Renal cortical epithelial cell (primary cell): ENCODE results near the gene RADIL. TPM values are rescaled to one million over a fixed set of nuclear protein-coding genes. Genes with fewer than 3 reads are reported as not detected.

Experiments used
- DNase-seq: peaks from one replicate; pipeline ENCODE4 v3.0.0-alpha.2; 2011; ENCODE audit warnings: low read depth
- total RNA-seq: library from RNA; depleted of rRNA; stranded (reverse); fragments of >200 nt; gene quantifications from 2 replicates; pipeline ENCODE4 v1.2.3, GENCODE V29; 2014

RADIL gene
- total RNA-seq, 1 donor from 2014 or later = not detected

DNA sequence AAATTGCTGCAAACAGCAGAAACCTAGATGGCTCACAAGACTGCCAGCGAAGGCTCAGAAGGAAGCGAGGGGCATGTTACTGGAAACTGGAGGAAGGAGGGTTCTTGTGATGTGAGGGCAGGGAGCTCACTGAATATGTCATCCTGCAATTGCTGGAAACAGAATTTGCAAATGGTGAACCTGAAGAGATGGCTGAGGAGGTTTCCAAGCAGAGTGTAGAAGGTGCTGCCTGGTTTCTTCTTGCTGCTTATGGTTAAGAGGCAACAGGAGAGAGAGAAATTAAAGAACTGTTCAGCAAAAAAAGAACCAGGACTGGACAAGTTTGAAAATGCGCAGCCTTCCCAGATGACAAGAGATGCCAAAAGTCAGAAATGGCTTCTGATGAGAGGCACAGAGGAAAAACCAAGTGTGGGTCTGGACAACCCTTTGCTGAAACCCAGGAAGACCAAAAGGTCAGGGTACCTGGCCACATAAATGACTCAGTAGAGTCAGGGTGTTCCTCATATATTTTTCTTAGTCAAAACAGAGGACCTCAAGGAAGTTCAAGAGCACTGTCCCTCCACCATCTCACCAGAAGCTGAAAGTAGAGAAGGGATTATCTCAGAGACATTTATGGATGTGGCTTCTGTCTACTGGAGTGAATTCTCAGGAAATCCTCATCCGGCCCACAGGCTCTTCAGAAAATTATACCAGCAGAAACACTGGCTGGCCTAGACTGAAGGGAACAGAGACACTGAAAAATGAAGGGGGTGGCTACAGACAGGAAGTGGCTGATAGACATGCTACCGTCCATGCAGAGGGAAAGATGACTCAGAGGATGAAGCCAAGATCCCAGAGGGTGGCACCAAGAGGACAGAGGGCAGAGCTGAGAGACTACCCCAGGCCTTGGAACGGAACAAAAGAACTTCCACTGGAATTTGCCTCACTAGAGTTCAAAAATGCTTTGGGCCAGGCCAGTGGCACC lies 31.8 kb downstream of the RADIL start:
- no peak for DNase-seq

DNA sequence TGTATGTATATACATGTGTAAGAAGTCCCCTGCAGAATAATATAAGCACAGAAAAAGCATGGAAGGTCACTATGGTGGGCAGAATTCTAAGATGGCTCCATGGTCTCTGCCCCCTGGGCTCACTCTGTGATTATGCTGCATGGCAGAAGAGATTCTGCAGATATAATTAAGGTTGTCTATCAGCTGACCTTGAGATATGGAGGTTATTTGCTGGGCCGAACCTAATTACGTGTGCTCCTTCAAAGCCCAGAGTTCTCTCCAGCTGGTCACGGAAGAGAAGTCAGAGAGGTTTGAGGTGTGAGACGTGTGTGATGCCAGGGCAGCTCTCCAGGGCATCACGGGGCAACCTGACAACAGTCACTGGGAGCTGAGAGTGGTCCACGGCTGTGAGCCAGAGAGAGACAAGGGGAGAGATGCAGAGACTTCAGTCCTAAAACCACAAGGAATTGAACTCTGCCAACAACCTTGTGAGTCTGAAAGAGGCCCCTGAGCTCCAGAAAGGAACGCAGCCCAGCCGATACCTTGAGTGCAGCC lies 33.2 kb downstream of the RADIL start:
- no peak for DNase-seq

DNA sequence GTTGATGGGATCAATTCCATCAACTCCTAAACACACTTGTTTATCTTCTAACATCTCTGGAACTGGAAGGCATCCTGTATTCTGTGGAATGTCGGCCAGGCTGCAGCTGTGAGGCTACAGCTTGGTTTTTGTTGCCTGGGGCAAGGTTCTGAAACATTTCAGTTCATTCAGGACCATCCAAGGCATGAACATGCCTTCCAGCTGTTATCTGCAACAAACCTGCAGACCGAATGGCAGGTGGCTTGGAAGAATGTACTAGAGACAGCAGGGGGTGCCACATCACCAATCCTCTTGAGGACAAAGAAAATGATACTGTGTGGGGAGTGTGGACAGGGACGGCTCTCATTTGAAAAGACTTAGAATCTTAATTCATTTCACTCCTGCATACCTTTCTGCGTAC lies 34.1 kb downstream of the RADIL start:
- peak; percentile 11 for DNase-seq

DNA sequence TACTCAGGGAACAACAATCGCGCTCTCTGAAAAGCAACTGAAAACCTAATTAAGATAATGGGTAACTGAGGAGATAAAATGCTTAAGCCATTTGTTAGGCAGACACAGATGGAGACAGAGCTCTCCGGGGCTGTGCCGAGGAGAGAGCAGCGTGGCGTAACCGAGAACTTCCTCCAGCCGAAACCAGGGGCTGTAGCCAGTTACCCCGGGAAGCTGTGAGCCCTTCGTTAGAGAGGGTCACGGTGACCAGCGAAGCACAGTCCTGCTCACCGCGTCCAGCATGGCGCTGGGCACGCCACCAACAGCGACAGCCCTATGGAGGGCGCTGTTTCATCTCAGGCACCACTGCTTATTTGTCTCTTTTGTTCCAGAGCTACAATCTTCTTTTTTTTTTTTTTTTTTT lies 37.8 kb downstream of the RADIL start:
- no peak for DNase-seq

DNA sequence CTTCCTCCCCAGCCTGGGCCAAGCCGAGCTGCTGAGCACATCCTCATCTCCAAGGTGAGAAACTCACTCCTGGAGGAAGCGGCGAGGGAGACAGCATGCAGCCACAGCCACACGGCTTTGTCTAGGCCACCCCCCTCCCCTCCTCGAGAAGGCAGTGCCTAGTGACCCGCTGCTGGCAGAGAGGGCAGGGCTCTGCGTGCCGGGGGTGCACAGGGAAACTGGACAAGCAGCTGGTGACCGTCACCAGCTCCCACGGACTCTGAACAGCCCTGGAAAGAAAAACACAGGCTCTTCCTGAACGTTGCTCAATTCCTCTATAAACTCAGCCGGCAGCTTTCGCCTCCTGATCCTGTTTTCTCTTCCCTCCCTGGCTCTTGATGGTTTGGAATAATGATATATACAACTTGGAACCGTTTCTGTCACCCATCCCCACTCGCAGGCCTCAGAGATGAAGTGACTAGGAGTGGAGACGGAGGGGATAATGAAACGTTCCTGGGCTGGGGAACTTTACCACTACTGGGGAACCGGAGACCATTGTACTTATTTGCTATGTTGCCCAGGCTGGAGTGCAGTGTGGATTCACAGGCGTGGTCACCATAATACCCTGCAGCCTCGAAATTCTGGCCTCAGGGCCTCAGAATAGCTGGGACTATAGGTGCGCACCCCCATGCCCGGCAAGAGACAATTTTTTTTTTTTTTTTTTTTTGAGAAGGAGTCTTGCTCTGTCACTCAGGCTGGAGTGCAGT lies 41.0 kb downstream of the RADIL start:
- no peak for DNase-seq

DNA sequence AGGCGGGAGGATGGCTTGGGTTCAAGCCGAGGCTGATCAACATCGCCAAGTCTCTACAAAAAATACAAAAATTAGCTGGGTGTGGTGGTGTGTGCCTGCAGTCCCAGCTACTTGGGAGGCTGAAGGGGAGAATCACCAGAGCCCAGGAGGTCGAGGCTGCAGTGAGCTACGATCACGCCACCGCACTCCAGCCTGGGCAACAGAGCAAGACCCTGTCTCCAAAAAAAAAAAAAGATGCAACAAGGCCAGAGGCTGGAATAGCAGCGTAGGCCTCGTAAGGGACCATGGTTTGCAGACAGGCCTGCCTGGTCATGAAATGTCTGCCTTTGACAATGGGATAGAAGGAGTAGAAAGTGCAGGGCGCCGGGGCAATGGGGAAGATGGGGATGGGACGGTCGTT lies 41.7 kb downstream of the RADIL start:
- DNase-seq = no peak

DNA sequence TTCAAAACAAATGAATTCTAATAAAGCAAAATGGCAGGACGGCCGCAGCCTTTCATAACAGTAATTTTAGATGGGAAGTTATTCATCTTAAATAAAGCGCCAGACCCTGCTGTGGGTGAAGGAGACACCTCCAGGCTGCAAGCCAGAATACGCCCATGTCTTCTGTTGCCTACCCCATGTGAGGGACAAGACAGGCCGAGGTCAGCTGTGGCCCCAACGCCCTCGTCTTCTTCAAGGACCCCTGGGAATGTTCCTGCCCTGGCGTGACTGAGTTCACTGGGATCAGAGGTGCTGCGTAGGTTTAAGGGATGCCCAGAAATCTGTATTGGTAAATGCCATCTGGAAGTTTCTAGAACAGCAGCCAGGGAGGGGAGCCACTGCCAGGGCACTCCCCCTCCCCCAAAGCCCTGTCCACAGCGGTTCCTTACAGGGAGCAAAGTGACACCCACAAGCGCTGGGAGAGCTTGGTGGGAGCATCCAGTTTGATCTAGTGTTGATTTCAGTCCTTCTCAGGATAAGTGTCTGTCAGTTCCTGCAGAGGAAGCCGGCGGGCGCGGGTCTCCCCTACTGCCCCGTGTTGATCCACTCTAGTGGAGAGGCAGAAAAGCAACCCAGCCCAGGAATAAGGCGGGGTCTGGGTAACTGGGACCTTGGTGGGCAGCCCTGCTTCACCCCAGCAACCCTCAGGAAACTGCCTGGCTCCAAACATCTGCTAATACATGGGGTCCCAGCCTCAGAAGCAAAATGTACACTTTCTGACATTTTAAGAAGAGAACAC lies 42.3 kb downstream of the RADIL start:
- no peak for DNase-seq

DNA sequence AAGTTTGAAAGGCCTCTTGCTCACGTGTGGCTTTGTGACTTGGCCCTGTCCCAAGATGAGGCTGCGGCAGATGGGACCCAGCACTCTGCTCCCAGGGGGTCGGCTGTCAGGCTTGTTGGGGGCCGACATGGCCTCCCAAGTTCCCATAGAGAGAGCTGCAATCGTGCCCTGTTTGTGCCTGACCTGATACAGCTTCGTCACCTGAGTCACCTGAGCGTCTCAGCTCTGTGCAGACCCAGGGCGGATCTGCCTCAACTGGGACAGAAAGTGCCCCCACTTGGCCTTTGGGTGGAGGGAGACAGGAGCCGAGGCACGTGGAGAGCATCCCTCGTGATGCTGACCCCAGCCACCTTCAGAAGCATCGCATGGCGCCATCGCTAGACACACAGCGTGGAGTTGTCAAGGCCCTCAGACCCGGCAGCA lies 43.4 kb downstream of the RADIL start:
- no peak for DNase-seq

DNA sequence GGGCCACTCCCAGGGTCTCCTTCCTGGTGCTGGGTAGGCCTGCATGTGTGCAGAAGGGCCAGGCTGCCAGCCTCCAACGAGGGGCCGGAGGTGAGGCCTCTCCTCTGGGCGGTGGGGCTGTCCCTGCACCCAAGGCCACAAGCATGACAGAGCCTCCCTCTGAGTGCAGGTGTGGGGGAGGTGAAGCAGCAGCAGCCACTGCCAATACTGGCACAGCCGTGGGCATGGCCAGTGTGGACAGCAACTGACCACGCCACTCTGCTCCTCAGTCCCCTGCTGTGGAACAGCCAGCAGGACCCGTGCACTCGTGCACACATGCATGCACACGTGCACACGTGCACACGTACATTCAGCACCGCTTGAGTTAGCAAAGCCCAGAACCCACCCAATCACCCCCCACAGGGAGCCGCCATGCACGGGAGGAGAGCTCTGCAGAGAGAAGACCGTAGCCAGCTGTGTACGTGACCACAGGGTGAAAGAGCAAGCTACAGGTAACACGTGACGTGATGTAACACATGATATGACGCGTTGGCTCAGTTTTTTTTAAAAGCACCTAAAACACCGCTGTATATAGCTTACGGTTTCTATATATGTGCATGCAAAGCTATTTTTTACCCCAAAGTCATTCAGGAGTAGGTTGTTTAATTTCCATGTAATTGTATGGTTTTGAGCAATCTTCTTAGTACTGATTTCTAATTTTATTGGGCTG lies 44.7 kb downstream of the RADIL start:
- no peak for DNase-seq

DNA sequence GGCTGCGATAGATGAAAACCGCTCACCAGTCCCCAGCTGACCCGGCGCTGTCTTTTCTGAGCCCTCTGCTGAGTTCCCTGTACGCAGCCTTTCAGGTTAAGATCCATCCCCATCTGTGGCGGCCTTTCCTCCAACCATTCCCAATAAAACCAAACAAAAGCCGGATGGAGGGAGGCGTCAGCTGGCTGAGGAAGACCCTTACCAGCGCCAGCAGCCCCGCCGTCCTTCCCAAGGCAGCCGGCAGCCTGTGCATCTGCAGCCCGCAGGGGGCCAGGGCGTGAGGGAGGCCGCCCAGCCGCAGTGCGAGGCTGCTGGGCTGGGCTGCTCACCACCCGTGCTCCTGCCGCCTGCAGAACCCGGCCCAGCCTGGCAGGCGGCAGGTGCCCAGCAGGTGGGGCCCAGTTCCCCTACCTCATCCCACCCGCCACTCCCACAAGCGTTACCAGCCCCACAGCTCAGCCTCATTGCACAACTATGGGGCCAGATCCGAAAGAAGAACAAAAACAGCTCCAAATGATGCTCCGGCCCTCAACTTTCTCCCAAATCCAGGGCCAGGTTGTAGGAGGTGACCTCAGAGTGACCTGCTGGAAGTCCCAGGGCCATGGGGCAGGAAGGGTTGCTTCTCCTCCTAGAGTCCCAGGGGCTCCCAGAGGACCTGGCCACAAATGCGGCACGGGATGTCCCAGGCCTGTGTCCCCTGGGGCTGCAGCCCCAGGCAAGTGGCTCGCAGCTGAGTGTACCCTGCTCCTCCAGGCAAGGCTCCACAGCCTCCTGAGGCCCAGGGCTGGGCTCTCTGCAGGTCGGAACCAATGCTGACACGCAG lies 45.5 kb downstream of the RADIL start:
- no peak for DNase-seq

DNA sequence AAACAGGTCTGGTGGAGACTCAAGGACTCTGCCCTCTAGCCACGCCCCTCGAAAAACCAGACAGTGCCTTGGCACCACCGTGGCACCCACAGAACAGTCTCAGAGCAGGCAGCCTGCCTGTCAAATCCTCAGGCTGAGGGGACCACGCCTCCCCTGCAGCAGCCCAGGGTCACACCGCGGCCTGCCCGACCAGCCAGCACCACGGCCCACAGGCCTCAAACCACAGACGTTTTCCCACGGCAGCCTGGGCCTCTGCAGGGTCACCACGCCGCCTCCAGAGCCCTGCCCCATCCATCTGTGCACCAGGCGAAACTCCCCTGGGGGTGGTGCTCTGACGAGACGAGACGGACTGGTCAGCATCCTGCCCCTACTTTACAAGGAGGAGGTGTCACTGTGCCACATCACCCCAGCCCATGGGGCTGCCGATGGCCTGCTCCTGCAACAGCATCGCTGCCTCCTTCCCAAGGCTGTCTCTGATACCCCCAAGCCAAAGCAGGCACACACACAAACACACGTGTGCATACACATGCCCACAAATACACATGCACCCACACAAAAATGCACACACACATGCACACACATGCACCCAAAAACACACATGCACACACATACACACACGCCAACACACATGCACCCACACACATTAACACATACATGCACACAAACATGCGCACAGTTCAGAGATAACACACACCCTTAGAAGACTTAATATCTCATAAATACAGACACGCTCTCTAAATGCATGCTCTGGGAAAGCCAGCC lies 46.3 kb downstream of the RADIL start:
- no peak for DNase-seq

DNA sequence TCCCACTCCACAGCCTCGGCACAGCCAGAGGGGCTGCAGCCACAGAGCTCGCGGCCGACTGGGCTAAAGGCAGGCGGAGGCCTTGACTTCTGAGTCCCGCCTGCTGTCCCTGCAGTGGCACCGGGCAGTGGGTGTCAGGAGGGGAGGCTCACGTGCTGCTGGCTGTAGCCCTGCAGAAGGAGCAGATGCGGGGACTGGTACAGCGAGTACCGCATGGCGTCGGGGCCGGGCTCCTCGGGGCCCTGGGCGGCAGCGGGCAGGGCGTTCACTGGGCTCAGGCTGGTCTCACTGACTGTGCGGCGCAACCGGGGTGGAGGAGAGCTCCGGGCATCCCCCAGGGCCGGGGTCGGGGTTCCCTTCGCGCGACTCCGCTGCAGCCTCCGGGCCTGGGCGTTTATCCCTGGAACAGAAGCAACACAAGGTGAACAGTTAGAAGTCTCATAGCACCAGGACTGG lies 47.3 kb downstream of the RADIL start:
- no peak for DNase-seq

DNA sequence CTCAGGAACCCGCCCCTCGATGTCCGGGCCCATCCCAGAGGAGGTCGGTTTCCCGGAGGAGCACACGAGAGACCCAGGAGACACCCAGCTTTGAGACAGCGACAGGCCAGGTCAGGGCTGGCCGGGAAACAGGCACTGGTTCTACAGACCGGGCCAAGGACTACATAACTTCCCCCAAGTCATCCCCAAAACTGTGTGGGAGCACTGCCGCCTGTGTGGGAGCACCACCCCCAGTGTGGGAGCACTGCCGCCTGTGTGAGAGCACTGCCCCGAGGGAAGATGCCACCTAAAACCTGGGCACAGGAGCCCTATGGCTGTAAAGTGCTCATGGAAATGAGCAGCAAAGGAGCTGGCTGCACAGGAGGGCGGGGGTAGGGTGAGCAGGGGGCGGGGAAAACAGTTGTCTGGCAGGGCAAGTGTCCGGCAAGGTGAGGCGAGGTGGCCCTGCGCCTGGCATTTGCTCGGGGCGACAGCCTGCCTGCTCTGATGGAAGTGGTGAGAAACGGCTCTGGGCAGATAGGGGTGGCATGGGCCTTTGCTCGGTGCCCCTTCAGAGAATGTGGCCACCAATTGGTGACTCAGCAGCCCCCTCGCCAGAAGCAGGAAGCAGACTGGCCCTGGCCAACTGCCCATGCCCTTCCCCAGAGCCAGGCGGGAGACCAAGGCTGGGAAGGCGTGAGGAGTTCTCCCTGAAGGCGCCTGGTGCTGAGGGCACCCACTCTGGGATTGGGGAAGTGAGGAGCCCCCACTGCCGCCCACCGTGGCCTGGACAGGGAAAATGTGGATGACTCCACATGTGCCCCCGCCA lies 47.9 kb downstream of the RADIL start:
- DNase-seq = no peak

DNA sequence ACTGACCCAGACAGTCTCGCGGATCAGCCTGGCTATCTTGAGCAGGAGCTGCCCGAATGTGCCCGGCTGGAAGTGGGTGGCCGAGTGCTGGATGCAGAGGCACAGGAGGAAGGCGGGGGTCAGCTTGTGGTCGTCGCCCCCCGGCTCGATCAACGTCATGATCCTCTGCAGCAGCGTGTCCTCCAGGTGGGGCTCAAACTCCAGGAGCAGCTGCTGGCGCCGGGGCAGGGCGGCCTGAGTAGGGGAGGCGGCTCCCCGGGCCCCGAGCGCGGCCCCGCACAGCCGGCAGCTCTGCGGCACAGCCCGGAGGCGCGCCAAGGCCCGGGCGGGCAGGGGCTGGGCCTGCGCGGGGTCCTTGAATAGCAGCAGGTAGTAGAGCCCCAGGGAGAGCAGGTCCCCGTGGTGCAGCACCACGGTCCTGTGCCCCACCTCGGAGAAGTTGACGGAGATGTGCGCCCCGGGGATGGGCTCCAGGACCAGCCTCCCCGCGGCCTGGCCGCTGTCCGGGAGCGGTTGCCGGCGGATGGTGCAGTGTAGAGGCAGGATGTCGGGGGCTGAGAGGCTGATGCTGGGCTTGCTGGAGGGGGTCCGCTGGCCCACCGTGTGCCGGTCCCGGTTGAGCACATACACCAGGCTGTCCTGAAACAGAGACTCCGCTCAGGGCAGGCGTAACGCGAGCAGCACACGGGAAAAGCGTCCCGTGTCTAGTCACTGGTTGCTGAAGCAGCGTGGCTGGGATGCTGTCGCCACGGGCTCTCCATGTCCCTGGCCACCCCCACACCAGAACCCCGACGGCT lies 48.7 kb downstream of the RADIL start:
- no peak for DNase-seq

DNA sequence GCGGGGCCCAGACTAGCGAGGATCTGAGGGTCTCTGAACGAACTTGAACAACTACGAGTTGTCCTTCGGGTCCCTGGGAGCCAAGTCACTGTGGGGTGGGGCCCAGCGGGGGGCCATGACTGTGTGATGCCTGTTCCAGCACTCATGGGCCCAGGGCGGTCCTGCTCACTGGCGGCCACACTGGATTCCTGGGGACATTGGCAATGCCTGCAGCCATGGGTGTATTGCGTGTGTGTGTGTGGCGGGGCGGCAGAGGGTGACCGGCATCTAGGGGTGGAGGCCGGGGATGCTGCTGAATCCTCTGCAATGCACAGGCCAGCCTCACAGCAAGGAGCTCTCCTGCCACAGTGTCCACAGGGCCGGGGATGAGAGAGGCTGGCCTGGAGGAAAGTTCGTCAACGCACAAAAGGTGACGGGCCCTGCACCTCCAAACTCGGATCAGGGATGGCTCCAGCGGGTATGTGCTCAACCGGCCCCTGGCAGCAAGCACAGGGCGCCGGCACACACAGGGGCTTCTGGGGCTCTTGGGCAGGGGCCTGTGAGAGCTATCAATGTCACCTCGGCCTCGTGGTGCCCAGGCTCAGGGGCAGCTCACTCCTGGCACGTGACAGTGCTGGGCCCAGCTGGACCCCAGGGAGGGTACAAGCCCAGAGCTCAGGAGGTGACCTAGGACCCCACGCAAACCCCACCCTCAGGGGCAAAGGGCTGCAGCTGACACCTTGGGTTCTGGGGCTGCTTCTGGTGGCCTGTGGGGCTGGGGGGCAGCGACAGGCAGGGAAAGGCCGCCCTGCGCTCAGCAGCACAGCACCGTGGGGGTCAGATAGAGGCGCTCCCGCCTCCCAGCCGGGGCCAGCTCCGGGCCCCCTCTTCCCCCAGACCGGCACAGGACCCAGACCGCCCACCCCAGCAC lies 49.6 kb downstream of the RADIL start:
- no peak for DNase-seq

DNA sequence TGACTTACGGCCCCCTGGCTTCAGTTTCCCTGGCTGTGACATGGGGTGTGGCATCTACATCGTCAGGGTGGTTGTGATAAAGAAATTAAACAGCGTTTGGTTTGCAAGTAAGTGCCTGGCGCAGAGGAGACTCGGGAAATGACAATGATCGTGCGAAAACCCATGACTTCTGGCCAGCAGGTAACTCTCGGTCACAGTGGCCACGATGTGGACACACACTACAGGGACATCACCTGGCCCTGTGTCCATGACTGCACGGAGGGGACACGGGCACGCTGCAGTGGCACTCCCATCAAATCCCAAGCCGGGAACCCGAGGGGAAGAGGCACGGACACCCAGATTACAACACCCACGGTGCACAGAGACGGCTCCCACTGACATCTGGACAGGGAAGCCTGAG lies 50.3 kb downstream of the RADIL start:
- DNase-seq = no peak

DNA sequence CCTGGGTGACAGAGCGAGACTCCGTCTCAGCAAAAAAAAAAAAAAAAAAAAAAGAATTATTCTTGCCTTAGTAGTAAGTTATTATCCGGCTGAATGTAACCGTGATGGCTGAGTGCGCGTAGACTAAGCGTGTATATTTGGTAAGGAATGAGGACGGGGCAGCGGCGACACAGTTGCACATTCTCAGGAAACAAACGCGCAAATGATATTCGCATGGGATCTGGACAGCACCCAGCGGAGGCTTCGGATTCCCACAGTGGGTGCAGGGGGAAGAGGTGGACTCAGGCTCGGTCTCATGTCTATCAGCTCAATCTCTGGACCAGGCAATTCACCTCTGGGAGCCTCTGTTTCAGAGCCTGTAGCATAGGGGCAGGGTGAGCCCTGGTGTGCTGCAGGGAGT lies 50.8 kb downstream of the RADIL start:
- DNase-seq = no peak
